Smooth muscle cell (in vitro differentiated cells): ENCODE data around the gene RBFOX1. TPM values are rescaled to one million over a fixed set of nuclear protein-coding genes. Genes with fewer than 3 reads are reported as not detected.

Experiments
- DNase-seq: peaks from one replicate; lab custom pipeline; 2025; ENCODE audit not compliant: unreplicated experiment; lab: John Stamatoyannopoulos, UW
- H2AFZ ChIP-seq: fragments of 200-600 bp; sonication (generic); 2 replicates; pipeline ENCODE4 v1.6.0; 2016; ENCODE audit warnings: antibody characterized with exemption, low read depth, mild to moderate bottlenecking
- H3F3A ChIP-seq: fragments of 200-600 bp; sonication (generic); 2 replicates; pipeline ENCODE4 v1.6.0; 2017; ENCODE audit warnings: antibody characterized with exemption, low read depth
- H3K27ac ChIP-seq: fragments of 200-600 bp; sonication (generic); 2 replicates; pipeline ENCODE4 v1.5.1; 2016; ENCODE audit warnings: low read depth, mild to moderate bottlenecking
- H3K27me3 ChIP-seq: fragments of 200-600 bp; sonication (generic); 2 replicates; pipeline ENCODE4 v1.6.1; 2016; ENCODE audit warnings: low read depth, mild to moderate bottlenecking
- H3K36me3 ChIP-seq: fragments of 200-600 bp; sonication (generic); 2 replicates; pipeline ENCODE4 v1.5.1; 2016; ENCODE audit warnings: low read depth
- H3K4me1 ChIP-seq: fragments of 200-600 bp; sonication (generic); 2 replicates; pipeline ENCODE4 v1.5.1; 2016; ENCODE audit warnings: low read depth
- H3K4me2 ChIP-seq: fragments of 200-600 bp; sonication (generic); 2 replicates; pipeline ENCODE4 v1.6.0; 2016; ENCODE audit warnings: mild to moderate bottlenecking
- H3K4me3 ChIP-seq: fragments of 200-600 bp; sonication (generic); 2 replicates; pipeline ENCODE4 v1.5.1; 2016; ENCODE audit warnings: mild to moderate bottlenecking
- H3K79me2 ChIP-seq: fragments of 200-600 bp; sonication (generic); 2 replicates; pipeline ENCODE4 v1.6.0; 2016; ENCODE audit warnings: low read depth, mild to moderate bottlenecking
- H3K9ac ChIP-seq: fragments of 200-600 bp; sonication (generic); 2 replicates; pipeline ENCODE4 v1.6.0; 2016; ENCODE audit warnings: low read depth
- H3K9me3 ChIP-seq: fragments of 200-600 bp; sonication (generic); replicated peaks from 2 replicates; pipeline ENCODE4 v1.5.1; 2016; ENCODE audit warnings: low read depth
- H4K20me1 ChIP-seq: fragments of 200-600 bp; sonication (generic); 2 replicates; pipeline ENCODE4 v1.6.0; 2016; ENCODE audit warnings: low read depth
- WGBS: methylation state at CpG from one replicate; pipeline ENCODE4 v1.1.7; 2016; ENCODE audit warnings: low lambda C conversion rate; 5-methylcytosine and 5-hydroxymethylcytosine counted together
- polyA plus RNA-seq: library from polyadenylated mRNA; unstranded; fragments of >200 nt; fragmentation: Nextera tagmentation; extraction: Ambion mirVana; gene quantifications from 2 replicates; pipeline ENCODE4 v1.2.1, GENCODE V29; 2016
- total RNA-seq: library from RNA; depleted of rRNA; stranded (reverse); fragments of >200 nt; gene quantifications from 2 replicates; pipeline ENCODE4 v1.2.3, GENCODE V29; 2014
- TF ChIP-seq, protein P1 (sequence below): fragments of 200-600 bp; sonication (generic); IDR thresholded peaks from 2 replicates; pipeline ENCODE4 v1.5.1; 2017; ENCODE audit warnings: borderline replicate concordance, mild to moderate bottlenecking, antibody characterized with exemption; ENCODE audit not compliant: insufficient read depth, poor library complexity, severe bottlenecking

RBFOX1 gene
- total and polyA plus RNA-seq, 2 experiments from 2014 or later = not detected

GRCh38 chr16:7400117-7400890 is 67.7 kb downstream of the RBFOX1 start:
- no peak overlapping the region for H2AFZ ChIP-seq
- no peak overlapping the region for H3K4me3 ChIP-seq
- no peaks in the 10 kb centered on the region for H3K27me3 ChIP-seq
- H3F3A ChIP-seq = no peaks in the 10 kb centered on the region
- DNase-seq = no peak
- H3K27ac ChIP-seq = no peak overlapping the region
- TF ChIP-seq, protein P1, sequence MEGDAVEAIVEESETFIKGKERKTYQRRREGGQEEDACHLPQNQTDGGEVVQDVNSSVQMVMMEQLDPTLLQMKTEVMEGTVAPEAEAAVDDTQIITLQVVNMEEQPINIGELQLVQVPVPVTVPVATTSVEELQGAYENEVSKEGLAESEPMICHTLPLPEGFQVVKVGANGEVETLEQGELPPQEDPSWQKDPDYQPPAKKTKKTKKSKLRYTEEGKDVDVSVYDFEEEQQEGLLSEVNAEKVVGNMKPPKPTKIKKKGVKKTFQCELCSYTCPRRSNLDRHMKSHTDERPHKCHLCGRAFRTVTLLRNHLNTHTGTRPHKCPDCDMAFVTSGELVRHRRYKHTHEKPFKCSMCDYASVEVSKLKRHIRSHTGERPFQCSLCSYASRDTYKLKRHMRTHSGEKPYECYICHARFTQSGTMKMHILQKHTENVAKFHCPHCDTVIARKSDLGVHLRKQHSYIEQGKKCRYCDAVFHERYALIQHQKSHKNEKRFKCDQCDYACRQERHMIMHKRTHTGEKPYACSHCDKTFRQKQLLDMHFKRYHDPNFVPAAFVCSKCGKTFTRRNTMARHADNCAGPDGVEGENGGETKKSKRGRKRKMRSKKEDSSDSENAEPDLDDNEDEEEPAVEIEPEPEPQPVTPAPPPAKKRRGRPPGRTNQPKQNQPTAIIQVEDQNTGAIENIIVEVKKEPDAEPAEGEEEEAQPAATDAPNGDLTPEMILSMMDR = no peak
- no peak overlapping the region for H3K9ac ChIP-seq
- H3K4me1 ChIP-seq = no peaks in the 10 kb centered on the region
- H3K36me3 ChIP-seq = no peaks in the 10 kb centered on the region
- no peaks in the 10 kb centered on the region for H3K79me2 ChIP-seq
- H4K20me1 ChIP-seq = no peaks in the 10 kb centered on the region
- H3K9me3 ChIP-seq = no peaks in the 10 kb centered on the region
- 52% methylated on average over 5 of the region's 5 CpGs for WGBS
- H3K4me2 ChIP-seq = no peak overlapping the region

- TF ChIP-seq, protein P1 = no peak
- 66% methylated on average over 5 of the region's 5 CpGs for WGBS
- H3K27ac ChIP-seq = no peak overlapping the region
- no peaks in the 10 kb centered on the region for H3K36me3 ChIP-seq
- no peaks in the 10 kb centered on the region for H3K79me2 ChIP-seq
- H3K9ac ChIP-seq = no peak overlapping the region
- H3K27me3 ChIP-seq = no peaks in the 10 kb centered on the region
- no peak overlapping the region for H2AFZ ChIP-seq
- H4K20me1 ChIP-seq = no peaks in the 10 kb centered on the region
- H3K4me2 ChIP-seq = no peak overlapping the region
- DNase-seq = no peak
- no peak overlapping the region for H3K4me3 ChIP-seq
- H3F3A ChIP-seq = no peaks in the 10 kb centered on the region
- H3K4me1 ChIP-seq = no peaks in the 10 kb centered on the region
- no peaks in the 10 kb centered on the region for H3K9me3 ChIP-seq
Measured at GRCh38 chr16:7404217-7404616, 71.6 kb downstream of the RBFOX1 start.

GRCh38 chr16:7405166-7405565 is 72.5 kb downstream of the RBFOX1 start:
- H3K36me3 ChIP-seq = no peaks in the 10 kb centered on the region
- no peak overlapping the region for H2AFZ ChIP-seq
- no peaks in the 10 kb centered on the region for H4K20me1 ChIP-seq
- no peak overlapping the region for H3K27ac ChIP-seq
- DNase-seq = no peak
- no peak overlapping the region for H3K4me2 ChIP-seq
- no peaks in the 10 kb centered on the region for H3K79me2 ChIP-seq
- H3K9me3 ChIP-seq = no peaks in the 10 kb centered on the region
- H3K9ac ChIP-seq = no peak overlapping the region
- no peak overlapping the region for H3K4me3 ChIP-seq
- TF ChIP-seq, protein P1 = no peak
- H3K27me3 ChIP-seq = no peaks in the 10 kb centered on the region
- 78% methylated on average over 16 of the region's 16 CpGs for WGBS
- no peaks in the 10 kb centered on the region for H3K4me1 ChIP-seq
- H3F3A ChIP-seq = no peaks in the 10 kb centered on the region

DNA sequence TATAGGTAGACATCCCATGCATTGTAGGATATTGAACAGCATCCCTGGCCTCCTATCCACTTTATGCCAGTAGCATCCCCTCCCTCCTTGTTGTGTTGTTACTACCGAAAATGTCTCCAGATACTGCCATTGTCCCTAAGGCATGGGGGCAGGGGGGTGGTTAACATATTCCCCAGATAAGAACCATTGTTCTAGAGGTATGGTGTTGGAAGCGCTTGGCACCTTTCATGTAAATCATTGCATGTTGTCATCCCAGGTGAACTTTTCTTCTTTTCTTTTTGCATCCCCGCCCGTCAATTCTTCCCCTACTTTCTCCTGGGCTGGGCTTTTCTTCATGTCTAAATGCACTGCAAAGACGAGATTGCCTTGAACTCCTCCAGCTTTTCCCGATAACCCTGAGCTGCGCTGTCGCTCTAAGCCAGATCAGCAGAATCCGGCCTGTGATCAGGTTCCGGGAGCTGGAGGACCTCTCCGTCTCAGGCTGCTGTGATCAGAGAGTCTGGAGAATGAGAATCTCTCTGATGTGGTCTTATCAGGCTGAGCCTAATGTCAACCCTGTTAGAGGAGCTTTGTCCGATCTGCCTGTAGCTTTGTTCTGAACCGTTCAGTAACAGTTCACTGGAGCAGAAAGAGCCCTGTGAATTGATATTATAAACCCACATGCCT is 76.2 kb downstream of the RBFOX1 start:
- Histone ChIP-seq H3K4me2 (peak overlapping the region; percentile 26), H3K4me1 (no peaks in the 10 kb centered on the region), H3K9ac (no peak overlapping the region), H2AFZ (no peak overlapping the region), H3F3A (no peaks in the 10 kb centered on the region), H3K9me3 (no peaks in the 10 kb centered on the region), H3K27me3 (no peaks in the 10 kb centered on the region), H3K79me2 (no peaks in the 10 kb centered on the region), H4K20me1 (no peaks in the 10 kb centered on the region), H3K4me3 (no peak overlapping the region), H3K27ac (no peak overlapping the region), H3K36me3 (no peaks in the 10 kb centered on the region)
- TF ChIP-seq, protein P1 = no peak
- no peak for DNase-seq
- WGBS = 47% methylated on average over 13 of the region's 13 CpGs
